ENCODE measurements around the gene RLBP1.

GRCh38 chr15:89200182-89200581, 21.2 kb downstream of the RLBP1 start:
- TF ChIP-seq, protein P1, sequence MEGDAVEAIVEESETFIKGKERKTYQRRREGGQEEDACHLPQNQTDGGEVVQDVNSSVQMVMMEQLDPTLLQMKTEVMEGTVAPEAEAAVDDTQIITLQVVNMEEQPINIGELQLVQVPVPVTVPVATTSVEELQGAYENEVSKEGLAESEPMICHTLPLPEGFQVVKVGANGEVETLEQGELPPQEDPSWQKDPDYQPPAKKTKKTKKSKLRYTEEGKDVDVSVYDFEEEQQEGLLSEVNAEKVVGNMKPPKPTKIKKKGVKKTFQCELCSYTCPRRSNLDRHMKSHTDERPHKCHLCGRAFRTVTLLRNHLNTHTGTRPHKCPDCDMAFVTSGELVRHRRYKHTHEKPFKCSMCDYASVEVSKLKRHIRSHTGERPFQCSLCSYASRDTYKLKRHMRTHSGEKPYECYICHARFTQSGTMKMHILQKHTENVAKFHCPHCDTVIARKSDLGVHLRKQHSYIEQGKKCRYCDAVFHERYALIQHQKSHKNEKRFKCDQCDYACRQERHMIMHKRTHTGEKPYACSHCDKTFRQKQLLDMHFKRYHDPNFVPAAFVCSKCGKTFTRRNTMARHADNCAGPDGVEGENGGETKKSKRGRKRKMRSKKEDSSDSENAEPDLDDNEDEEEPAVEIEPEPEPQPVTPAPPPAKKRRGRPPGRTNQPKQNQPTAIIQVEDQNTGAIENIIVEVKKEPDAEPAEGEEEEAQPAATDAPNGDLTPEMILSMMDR (IDR thresholded peaks at IDR 0.05) = no peak
- TF ChIP-seq POLR2A (IDR thresholded peaks at IDR 0.05) = no peak

Data from ovary (tissue), 3 donors.